CD4-positive, alpha-beta T cell treated with Interleukin-17A for 4 hours (primary cell): ENCODE measurements around the gene RPL22L1.
A peak's percentile ranks its signal among the peaks of the same experiment; 100 is the strongest.
"Not testable (repeated sequence)": the region's sequence is repeated elsewhere in the genome, so short reads cannot be mapped to it uniquely, and the experiment has no call there.

Source experiments
- DNase-seq: peaks from one replicate; pipeline ENCODE4 v3.0.0-alpha.2; 2020; ENCODE audit warnings: mixed read lengths

Gene RPL22L1

DNA sequence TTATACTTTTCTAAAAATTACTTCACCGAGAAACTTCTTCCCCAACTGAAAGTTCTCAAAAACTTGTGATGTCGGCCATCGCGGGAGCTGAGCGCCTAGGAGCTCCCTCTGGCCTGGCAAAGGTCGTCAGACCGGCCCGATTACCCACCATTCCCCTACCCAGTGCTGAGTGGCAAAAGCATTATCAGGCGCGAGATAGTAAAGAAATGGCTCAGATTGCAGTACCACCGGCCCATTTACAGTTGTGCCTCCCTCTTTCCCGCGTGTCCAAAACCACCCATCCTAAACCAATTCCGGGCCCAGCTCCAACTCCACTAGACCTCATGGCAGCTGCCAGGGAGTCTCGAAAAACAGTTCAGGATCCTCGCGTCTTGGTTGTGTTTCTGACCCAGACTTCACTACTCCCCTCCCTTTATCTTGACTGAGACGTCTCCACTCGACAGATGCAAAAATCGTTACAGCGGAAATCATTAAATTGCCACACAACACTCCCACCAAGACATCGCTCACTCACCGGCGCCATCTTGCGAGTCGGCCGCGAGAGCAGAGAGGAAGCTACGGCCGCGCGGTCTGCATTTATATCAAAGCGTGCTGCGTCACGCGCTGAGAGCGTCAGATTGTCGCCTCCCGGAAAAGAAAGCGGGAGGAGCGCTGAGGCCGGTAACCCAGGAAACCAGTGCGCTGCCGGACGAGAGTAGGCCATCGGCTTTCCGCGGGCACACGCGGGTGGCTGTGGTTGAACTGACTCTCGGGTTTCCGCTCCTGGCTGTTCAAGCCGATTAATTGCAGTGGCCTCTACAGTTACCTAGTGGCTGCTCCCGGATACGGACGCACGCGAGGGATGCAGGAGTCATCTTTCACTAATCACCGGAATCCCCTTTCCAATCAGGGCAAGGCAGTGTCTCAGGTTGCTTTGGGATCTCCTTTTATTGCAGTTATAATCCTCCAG lies at the start of gene RPL22L1:
Gene RPL22L1, minus strand, starts transcription at position 551 of the 949 bp plus-strand sequence. Its CDS starts 28 bp downstream, at position 523.
- DNase-seq: peak; percentile 92

DNA sequence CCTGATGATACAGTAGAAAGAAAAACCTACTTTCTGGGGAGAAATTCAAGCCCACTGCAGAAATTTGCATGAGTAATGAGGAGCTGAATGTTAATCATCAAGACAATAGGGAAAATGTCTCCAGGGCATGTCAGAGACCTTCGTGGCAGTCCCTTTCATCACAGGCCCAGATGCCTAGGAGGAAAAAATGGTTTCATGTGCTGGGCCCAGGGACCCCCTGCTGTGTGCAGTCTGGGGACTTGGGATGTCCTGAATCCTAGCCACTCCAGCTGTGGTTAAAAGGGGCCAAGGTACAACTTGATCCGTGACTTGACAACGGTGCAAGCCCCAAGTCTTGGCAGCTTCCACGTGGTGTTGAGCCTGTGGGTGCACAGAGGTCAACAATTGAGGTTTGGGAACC lies 48.7 kb upstream of the RPL22L1 start:
- DNase-seq: no peak

DNA sequence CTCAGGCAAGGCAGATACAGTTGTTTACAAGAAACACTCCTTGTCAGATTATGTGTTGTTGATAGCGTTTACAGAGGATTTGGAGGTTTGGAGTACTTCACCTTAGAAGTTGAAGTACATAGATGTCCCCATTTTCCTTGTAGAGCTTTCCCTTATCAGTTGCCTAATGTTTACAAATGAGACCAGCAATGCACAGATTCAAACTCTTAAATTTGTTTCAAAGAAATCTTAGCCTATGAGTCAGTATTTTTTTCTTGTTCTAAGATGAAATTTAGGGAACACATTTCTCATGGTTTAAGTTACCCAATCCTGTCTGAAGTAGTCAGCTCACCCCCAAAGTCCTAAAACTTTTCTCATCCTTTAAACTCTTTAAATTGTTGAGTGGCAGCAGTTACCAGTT lies 44.7 kb upstream of the RPL22L1 start:
- no peak for DNase-seq

GRCh38 chr3:170914212-170914611 lies 44.2 kb upstream of the RPL22L1 start:
- no peak for DNase-seq

DNA sequence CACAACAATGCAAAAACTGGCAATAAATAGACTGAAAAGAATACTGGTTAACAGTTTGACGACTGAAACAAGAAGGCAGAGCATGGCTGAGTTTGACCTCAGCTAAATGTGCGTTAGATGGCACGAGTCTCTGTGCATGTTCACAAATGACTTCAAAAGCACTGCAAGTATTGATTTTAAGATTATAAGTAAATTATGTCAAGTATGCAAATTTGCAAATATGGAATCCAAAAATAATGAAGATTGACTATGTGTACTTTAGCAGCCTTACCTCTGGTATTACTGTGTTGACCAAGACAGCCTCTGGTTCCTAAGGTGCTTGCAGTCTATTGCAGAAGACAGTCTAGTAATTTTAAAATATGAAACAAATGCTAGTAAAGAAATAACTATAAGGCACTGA lies 41.1 kb upstream of the RPL22L1 start:
- no peak for DNase-seq

GRCh38 chr3:170910542-170910941 lies 40.5 kb upstream of the RPL22L1 start:
- DNase-seq: no peak

- peak; percentile 9 for DNase-seq
Measured at GRCh38 chr3:170909129-170909903, 39.3 kb upstream of the RPL22L1 start.

GRCh38 chr3:170908235-170909116 lies 38.5 kb upstream of the RPL22L1 start, which contains the start of gene EIF5A2:
TSS of gene EIF5A2 (minus strand) at chr3:170908637. CDS start at chr3:170907806, 831 bp downstream.
- DNase-seq: peak; percentile 96

- peak; percentile 4 for DNase-seq
Measured at GRCh38 chr3:170907637-170908234, 37.7 kb upstream of the RPL22L1 start.

GRCh38 chr3:170905862-170906261 lies 35.9 kb upstream of the RPL22L1 start:
- DNase-seq: no peak

GRCh38 chr3:170903123-170903522 lies 33.1 kb upstream of the RPL22L1 start:
- no peak for DNase-seq

DNA sequence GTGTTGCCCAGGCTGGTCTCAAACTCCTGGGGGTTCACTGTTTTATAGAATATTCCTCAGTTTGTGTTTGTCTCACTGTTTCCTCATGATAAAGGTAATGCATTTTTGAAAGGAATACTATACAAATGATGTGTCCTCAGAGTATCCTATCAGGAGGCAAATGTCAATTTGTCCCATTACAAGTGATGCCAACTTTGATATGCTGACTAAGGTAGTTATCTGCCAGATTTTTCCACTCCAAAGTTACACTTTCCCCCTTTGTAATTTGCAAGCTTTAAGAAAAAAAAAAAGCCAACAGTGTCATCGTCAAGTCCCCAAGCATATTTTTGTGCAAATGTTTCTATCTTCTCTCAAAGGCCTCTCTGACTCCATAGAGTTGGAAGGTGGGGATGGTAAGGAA lies 29.5 kb upstream of the RPL22L1 start:
- DNase-seq: no peak

DNA sequence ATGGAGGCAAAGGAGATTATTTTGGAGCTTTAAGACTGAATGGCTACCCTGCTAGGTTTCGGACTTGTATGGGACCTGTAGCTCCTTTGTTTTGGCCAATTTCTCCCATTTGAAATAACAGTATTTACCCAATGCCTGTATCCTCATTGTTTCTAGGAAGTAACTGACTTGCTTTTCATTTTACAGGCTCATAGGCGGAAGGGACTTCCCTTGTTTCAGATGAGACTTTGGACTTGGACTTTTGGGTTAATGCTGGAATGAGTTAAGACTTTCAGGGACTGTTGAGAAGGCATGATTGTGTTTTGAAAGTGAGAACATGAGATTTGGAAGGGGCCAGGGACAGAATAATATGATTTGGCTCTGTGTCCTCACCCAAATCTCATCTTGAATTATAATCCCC lies 28.0 kb upstream of the RPL22L1 start:
- DNase-seq: no peak

DNA sequence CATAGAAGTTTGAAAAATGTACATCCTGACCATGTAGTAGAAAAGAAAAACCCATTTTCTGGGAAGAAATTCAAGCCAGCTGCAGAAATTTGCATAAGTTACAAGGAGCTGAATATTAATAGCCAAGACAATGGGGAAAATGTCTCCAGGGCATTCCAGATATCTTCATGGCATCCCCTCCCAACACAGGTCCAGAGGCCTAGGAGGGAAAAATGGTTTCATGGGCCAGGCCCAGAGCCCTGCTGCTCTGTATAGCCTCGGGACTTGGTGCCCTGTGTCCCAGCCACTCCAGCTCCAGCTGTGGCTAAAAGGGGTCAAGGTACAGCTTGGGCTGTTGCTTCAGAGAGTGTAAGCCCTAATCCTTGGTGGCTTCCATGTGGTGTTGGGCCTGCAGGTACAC lies 27.2 kb upstream of the RPL22L1 start:
- DNase-seq: not testable (repeated sequence)

DNA sequence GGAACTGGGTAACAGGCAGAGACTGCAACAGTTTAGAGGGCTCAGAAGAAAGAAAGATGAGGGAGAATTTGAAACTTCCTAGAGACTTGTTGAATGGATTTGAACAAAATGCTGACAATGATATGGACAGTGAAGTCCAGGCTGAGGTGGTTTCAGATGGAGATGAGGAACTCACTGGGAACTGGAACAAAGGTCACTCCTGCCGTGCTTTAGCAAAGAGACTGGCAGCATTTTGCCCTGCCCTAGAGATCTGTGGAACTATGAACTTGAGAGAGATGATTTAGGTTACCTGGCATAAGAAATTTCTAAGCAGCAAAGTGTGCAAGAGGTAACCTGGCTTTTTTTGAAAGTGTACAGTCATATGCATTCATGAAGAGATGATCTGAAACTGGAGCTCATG lies 26.8 kb upstream of the RPL22L1 start:
- DNase-seq: no peak

- not testable (repeated sequence) for DNase-seq
Measured at GRCh38 chr3:170896333-170896732, 26.3 kb upstream of the RPL22L1 start.

DNA sequence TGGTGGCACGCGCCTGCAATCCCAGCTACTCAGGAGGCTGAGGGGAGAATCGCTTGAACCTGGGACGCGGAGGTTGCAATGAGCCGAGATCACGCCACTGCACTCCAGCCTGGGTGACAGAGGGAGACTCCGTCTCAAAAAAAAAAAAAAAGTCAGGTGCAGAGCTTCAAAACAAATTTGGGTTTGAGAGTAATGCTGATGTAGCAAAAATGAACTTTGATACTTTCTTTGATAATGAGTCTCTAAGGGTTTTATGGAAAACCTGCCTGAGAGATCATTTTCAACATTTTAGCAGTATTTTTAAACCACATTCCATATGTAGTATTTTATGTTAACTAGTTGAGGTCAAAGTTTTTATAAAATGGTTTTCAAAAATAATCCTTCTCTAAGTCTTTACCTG lies 23.9 kb upstream of the RPL22L1 start:
- DNase-seq: no peak

DNA sequence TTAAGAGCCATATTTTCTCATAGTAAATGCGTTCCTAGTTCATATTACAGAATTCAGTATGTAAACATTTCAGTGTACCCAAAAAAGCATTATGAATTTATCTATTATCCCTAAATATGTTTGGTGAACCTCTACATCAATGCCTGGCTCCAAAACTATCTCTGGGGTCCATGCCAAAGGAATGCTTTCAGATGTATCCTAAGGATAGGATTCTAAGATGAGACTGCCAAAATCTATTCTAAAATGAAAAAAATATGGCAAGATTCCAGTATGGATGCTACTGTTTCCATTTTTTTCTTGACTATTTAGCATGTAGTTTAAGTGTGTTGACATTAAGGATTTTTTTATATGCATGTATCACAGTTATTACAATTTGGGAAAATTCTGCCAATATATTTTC lies 19.6 kb upstream of the RPL22L1 start:
- no peak for DNase-seq

DNA sequence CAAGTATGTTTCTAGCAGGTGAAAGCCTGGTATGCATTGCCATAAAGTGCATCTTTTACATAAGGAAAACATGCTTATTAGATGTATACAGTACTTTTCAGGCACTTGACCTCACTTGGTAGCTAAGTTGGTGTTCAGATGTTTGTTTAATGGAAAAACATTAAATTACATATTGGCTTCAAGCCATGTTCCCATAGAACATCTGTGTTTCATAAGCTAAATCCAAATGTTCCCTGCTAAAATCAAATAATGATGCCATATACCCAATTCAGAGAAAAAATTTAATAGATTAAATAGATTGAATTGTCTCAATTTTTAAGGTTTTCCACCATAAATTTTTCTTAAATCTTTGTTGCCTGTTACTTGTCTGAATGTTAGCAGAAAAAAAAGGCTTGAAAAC lies 19.1 kb upstream of the RPL22L1 start:
- DNase-seq: no peak

DNA sequence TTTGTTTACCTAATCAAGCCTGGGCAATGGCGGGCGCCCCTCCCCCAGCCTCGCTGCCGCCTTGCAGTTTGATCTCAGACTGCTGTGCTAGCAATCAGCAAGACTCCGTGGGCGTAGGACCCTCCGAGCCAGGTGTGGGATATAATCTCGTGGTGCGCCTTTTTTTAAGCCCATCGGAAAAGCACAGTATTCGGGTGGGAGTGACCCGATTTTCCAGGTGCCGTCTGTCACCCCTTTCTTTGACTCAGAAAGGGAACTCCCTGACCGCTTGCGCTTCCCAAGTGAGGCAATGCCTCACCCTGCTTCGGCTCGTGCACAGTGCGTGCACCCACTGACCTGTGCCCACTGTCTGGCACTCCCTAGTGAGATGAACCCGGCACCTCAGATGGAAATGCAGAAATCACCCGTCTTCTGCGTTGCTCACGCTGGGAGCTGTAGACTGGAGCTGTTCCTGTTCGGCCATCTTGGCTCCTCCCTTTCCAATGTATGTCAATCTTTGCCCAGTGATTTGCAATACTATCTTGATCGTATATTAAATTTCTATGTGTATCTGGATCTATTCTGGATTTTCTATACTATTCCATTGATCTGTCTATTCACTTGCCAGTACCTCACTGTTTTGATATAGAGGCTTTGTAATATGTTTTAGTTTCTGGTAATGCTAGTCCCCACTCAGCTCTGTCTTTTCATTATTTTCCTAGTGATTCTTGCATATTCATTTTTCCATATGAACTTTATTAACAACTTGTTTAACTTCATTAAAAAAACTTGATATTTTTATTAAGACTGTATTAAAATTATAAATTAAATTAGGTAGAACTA lies 14.3 kb upstream of the RPL22L1 start:
- not testable (repeated sequence) for DNase-seq

- not testable (repeated sequence) for DNase-seq
Measured at GRCh38 chr3:170878688-170879087, 8.7 kb upstream of the RPL22L1 start.
